A549 treated with GW870086 at 1 μM for 4 hours (cell line): Measurements from ENCODE around the gene SIGLEC12. TPM values are rescaled to one million over a fixed set of nuclear protein-coding genes. Genes with fewer than 3 reads are reported as not detected.

Source experiments
- total RNA-seq: library from RNA; stranded (reverse); fragments of 200-300 nt; extraction: Qiagen RNA extraction; gene quantifications from 5 replicates; pipeline ENCODE4 v1.2.3, GENCODE V29; 2022; ENCODE audit warnings: low read depth

Gene SIGLEC12
- not detected in 5 replicates for total RNA-seq

GRCh38 chr19:51501594-51502263, at the start of gene SIGLEC12:
TSS of gene SIGLEC12 (minus strand) at chr19:51501800. CDS start at chr19:51501733, 67 bp downstream.

GRCh38 chr19:51531349-51532315, 30.0 kb upstream of the SIGLEC12 start, which contains the start of gene SIGLEC6:
TSS of gene SIGLEC6 (minus strand) at chr19:51531670. CDS start at chr19:51531648, 22 bp downstream.

GRCh38 chr19:51478381-51479234, 23.0 kb downstream of the SIGLEC12 start, which contains the start of gene CEACAM18:
TSS of gene CEACAM18 (plus strand) at chr19:51478539.

GRCh38 chr19:51458051-51458645, 43.5 kb downstream of the SIGLEC12 start, which contains the start of gene SIGLEC8:
TSS of gene SIGLEC8 (minus strand) at chr19:51458454. CDS start at chr19:51458387, 67 bp downstream.

Other genes starting within 250 kb of the SIGLEC12 start
- 0.06 to 0.08 TPM (median 0.06 TPM) in 3 of 5 replicates, not detected in the others for gene IGLON5, start 190.2 kb downstream of the SIGLEC12 start, total RNA-seq
- gene VSIG10L, start 159.7 kb downstream of the SIGLEC12 start, total RNA-seq, result 10.7 to 14.9 TPM (median 14.4 TPM) in 5 replicates
- 234 to 272 TPM (median 249 TPM) in 5 replicates for gene ETFB, start 135.4 kb downstream of the SIGLEC12 start, total RNA-seq
- 5.1 to 14.5 TPM (median 12.4 TPM) in 5 replicates for gene CLDND2, start 132.8 kb downstream of the SIGLEC12 start, total RNA-seq
- gene NKG7, start 129.1 kb downstream of the SIGLEC12 start, total RNA-seq, result not detected in 5 replicates
- not detected in 5 replicates for gene LIM2, start 113.8 kb downstream of the SIGLEC12 start, total RNA-seq
- gene C19orf84, start 111.2 kb downstream of the SIGLEC12 start, total RNA-seq, result not detected in 5 replicates
- gene SIGLEC10, start 84.2 kb downstream of the SIGLEC12 start, total RNA-seq, result 0.08 TPM in 1 of 5 replicates, not detected in the others
- not detected in 5 replicates for gene SIGLEC8, start 43.3 kb downstream of the SIGLEC12 start, total RNA-seq
- not detected in 5 replicates for gene CEACAM18, start 23.3 kb downstream of the SIGLEC12 start, total RNA-seq
- gene SIGLEC6, start 29.9 kb upstream of the SIGLEC12 start, total RNA-seq, result not detected in 5 replicates
- 2.8 to 5.1 TPM (median 4.3 TPM) in 5 replicates for gene ZNF175, start 69.5 kb upstream of the SIGLEC12 start, total RNA-seq
- gene SIGLEC5, start 128.6 kb upstream of the SIGLEC12 start, total RNA-seq, result not detected in 5 replicates
- gene SIGLEC14, start 145.0 kb upstream of the SIGLEC12 start, total RNA-seq, result 0.12 TPM in 1 of 5 replicates, not detected in the others
- gene SPACA6, start 191.5 kb upstream of the SIGLEC12 start, total RNA-seq, result 10.4 to 16.0 TPM (median 14.7 TPM) in 5 replicates
- gene HAS1, start 222.2 kb upstream of the SIGLEC12 start, total RNA-seq, result not detected in 5 replicates